ENCODE data around the gene COQ9.
"Not testable (repeated sequence)": the region's sequence is repeated elsewhere in the genome, so short reads cannot be mapped to it uniquely, and the experiment has no call there.

COQ9 gene

DNA sequence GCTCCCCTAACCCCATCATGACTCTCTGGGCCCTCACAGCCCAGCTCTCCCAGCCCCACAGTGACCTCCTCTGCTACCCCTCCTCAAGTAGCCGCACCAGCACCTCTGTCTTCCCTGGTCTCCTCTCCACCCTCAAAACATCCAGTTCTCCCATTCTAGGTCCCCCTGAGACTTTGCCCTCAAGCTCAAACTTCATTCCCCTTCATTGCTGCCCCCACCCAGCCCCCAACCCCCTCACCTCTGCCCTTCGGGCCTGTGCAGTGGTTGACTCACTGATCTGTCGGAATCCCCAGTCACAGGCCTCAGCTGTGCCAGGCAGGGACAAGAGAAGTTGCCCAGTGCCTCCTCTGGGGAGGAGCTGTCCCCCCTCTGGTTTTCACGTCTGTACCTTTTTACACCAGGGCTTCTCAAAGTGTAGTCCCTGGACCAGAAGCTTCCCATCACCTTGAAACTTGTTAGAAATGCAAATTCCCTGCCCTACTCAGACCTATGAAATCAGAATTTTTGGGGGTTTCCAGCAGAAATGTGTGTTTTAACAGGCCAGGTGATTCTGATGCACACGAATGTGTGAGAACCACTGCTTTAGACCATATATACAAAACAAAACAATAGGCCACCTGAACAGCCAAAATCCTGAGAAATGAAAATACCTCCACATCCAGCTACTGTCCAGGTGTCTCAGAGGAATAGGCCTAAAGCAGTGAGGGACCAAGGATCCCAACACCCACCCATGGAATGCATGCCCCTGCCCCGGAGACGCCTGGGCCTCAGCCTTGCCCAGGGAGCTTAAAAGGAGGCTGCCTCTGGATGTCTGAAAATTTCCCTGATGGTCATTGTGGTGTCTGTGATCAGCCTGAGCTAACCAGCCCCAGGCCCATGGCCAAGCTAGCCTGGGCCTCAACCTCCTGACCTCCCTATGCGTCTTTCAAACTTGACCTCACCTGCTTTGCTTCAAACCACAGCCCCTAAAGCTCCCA, 39.9 kb downstream of the COQ9 start:
- DNase-seq: no peak

GRCh38 chr16:57489229-57489628, 42.0 kb downstream of the COQ9 start:
- no peak for DNase-seq

GRCh38 chr16:57493767-57494166, 46.5 kb downstream of the COQ9 start:
- DNase-seq: no peak

DNA sequence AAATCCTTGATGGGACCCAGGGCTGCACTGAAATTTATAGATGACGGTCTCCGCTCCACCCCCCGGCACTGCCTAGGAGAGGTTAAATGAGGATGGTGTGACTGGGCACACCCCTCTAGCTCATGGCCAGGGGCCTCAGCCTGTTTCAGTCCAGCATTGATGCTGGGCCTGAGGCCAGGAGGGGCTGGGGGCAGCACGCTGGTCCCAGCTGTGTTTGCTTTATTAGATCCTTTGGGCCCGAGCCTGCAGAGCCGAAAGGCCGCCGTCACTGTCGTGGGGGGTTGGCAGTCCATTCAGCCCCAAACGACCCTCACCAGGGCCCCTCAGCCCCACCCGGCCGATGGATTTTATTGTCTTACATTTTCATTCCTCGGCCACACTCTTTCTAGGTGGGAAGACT, 49.8 kb downstream of the COQ9 start:
- no peak for DNase-seq

DNA sequence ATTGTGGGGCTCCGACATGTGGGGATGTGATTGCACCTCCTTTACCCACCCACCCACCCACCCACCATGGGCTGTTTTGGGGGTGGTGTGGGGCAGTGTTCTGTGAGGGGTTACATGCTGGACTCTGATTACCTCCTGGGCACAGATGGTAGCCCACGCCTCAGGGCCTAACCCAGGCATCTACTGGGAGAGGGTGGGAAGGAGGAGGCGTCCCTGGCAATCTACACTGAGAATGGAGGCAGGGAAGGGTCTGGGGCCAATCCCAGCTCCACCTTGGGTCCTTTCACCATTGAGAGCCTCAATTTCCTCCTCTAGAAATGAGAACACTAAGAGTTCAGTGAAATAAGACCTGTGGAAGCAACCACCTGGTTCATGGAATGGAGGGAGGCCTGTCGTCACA, 50.8 kb downstream of the COQ9 start:
- DNase-seq: no peak

- not testable (repeated sequence) for DNase-seq
These were observed 52.7 kb downstream of the COQ9 start for GRCh38 chr16:57499941-57500340.

DNA sequence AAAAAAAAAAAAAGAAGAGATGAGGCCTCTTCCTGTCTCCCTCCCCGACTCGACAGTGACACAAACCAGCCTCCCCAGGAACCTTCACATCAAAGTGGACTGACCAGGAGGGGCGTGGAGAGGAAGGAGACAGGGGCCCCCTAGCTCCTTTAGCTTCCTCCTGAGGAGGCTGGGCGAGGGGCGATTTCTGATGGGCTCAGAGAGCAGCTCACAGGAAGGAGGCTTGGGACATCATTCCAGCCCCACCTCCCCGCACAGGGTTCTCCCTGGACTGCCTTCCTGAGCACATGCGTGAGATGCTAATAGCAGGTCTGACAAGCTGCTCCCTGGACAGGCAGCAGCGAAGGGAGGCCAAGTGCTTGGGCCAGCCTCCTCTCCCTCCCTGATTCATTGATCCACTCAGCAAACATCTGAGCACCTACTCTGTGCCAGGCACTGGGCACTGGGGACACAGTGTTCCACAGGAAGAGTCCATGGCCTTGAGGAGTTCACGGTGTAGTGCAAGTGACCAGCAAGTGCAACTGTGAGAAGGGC, 53.4 kb downstream of the COQ9 start:
- DNase-seq: no peak

GRCh38 chr16:57501492-57501891, 54.2 kb downstream of the COQ9 start:
- no peak for DNase-seq

DNA sequence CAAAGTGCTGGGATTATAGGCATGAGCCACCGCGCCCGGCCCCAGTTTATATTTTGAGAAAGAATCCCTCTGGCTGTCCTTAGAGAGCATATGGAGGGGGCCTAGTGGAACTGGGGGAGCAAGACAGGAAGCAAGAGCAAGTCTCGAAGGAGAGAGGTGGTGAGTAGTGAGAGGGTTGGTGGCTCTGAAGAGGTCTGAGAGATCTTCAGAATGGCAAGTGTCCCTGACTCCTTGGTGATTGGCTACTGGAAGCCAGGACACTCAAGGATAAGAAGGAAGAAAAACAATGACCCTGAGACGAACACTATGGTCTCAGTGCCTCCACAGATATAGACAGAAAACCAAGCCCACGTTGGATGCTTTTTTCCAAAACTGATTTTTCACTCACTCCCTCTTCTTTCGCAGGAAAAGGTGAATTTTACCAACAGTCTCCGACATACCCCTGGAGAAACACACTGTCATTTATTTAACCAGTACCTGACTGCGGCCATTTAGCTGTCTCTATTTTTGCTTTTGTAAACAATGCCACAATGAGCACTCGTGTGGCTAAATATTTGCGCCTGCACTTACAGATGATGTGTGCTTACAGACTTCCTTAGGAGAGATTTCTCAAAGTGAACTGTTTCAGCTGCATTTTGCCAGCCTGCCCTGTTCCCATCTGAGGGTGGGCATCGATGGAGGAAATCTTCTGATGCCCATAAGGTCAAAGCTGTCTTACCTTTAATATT, 54.9 kb downstream of the COQ9 start:
- DNase-seq: no peak

DNA sequence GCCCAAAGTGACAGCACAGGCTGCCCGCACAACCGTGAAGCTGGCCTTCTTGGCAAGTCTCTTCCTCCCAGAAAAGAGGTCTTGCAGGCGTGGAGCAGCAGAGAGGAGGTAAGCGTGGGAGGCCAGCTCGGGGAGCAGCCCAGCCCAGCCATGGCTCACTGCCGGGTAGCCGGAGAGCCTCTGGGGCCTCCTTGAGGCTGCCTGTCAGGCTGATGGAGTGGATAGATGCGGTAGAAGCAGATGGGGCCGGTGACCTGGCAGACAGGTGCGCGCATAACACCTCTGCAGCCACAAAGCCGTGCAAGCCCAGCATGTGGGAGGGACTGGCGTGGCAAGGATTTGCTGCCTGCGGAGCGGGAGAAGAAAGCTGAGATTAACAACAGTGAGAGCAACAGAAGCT, 56.1 kb downstream of the COQ9 start:
- DNase-seq: no peak

DNA sequence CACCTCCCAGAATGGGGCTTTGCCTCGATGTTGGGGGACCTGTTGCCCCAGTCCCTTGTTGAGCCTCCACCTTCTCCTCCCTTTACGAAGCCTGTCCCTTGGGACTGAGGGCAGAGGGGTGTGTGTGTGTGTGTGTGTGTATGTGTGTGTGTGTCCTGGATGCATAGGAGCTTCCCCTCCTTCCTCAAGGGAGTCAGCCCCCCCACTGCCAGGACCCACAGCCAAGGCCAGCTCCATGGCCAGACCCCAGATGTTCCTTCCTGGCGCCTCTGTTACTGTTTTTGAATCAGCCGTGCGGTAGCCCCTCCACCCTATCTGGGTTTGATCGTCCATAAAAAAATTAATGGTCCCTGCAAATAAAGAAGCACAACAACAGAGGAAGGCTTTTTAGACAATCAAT, 56.7 kb downstream of the COQ9 start:
- no peak for DNase-seq

DNA sequence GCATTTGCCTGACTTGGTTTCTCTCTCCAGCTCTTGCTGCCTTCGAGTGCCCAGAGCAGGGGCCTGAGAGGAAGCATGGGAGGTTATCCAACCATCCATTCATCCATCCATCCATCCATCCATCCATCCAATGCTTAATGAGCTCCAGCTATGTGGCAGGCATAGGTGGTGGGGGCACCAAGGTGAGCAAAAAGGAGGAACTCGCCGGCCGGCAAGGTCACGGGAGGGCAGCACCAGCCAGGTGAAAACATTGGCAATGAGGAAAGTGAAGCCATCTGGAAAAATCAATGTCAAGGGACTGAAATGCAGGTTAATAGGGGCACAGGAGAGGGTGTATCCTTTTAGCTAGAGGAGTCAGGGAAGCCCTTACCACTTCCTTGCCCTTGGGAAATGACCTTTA, 57.2 kb downstream of the COQ9 start:
- DNase-seq: no peak

- no peak for DNase-seq
These were observed 57.9 kb downstream of the COQ9 start for GRCh38 chr16:57505169-57505568.

- DNase-seq: no peak
These were observed 60.1 kb downstream of the COQ9 start for GRCh38 chr16:57507136-57508034.

- no peak for DNase-seq
These were observed 60.8 kb downstream of the COQ9 start for GRCh38 chr16:57508035-57508425.

DNA sequence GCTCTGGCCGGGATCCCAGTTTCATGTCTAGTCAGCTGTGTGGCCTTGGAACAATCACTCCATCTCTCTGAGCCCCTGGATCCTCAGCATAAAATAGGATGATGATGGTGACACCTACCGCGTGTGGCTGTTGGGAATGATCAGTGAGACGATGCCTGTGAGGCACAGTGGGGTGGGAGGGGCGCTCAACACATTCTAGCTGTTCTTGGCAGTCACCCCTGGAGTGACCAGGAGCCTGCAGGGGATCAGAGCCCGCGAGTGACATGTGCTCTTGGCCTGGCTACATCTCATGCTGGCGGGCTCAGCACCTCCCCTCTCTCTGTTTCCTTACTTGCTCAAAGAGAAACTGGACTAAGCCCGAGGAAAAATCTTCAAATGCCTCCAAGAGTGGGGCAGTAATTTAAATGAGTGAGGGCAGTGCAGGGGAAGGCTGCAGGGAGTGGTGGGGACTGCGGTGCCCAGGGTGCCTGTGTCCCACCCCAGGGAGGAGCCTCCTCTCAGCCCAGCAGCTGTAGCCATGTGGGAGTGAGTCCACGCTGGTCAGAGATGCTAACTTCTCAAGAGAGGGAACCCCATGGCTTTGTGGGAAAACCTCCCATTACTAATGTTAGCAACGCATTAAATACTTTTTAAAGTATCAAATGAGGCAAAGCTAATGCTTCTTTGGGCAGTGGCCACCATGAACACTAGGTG, 62.1 kb downstream of the COQ9 start:
- DNase-seq: no peak

DNA sequence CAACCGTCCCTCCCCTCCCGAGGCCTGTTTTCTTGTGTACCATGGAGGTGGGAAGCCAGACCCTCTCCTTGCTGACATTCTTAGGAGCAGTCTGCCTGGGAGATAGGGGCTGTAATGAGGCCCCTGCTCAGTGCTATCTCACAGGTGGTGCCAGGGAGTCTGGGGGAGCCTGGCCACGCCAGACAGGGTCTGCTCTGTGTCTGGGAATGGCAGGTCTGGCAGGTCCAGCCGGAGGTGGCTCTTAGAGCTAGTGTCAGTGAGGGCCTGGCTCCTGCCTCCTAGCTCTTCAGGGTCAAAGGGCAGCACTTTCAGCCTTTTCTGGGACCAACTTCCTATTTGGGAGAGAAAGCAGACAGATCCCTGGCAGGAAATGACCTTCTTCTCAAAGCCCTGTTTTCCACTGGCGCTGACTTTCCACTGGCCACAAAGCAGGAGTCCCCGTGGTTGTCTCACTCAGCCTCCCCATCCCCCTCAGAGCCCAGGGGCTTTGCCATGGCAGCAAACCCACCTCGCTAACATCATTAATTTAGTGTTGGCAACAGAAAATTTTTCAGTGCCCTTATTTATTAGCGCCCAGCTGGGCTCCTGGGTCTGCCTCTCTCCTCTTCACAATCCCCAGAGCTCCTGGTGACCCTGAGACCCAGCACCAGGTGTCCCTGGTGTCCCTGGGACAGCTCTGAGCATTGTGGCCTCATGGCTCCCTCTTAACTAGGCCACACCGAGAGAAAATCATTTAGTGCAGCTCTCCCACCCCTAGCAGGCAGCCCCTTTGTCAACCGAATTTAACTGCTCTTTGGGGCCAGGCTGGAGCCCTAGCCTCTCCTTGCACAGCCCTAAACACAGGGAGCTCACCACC, 63.0 kb downstream of the COQ9 start:
- no peak for DNase-seq

Measured in kidney glomerular epithelial cell (primary cell).